SK-N-SH (cell line): ENCODE measurements around the gene CYS1.

Experiments
- CTCF ChIP-seq: fragments of 200-600 bp; sonication (generic); IDR thresholded peaks from 2 replicates; pipeline ENCODE4 v1.6.1; 2017; ENCODE audit warnings: antibody characterized with exemption, mild to moderate bottlenecking, moderate library complexity
- EZH2phosphoT487 ChIP-seq: fragments of 200-600 bp; sonication (generic); IDR thresholded peaks from 2 replicates; pipeline ENCODE4 v1.6.1; 2017; ENCODE audit warnings: low read depth, mixed run types, mild to moderate bottlenecking, antibody characterized with exemption, moderate library complexity, borderline replicate concordance
- FOXJ3 ChIP-seq: sonication (generic); formaldehyde crosslinking; IDR thresholded peaks from 2 replicates; pipeline ENCODE4 v1.5.1; 2020; ENCODE audit warnings: mild to moderate bottlenecking, missing genetic modification reagents
- MAX ChIP-seq: IDR thresholded peaks from 2 replicates; pipeline ENCODE4 v1.4.0; 2012; ENCODE audit warnings: low read depth
- YY1 ChIP-seq: IDR thresholded peaks from 2 replicates; pipeline ENCODE4 v1.4.0; 2012; ENCODE audit warnings: low read depth, mild to moderate bottlenecking

GRCh38 chr2:10059552-10060335 is 20.5 kb downstream of the CYS1 start:
- TF ChIP-seq EZH2phosphoT487 (no peak), CTCF (no peak), YY1 (no peak), MAX (no peak), FOXJ3 (CRISPR knock-in tag) (no peak)
